K562 (cell line): ENCODE data around the gene KRT81. TPM values are rescaled to one million over a fixed set of nuclear protein-coding genes. Genes with fewer than 3 reads are reported as not detected.

Source experiments
- ATAC-seq: fragments of 200-7000 bp; cut with Tn5 transposase; 3 replicates; pipeline ENCODE4 v1.9.1; 2020; ENCODE audit warnings: moderate library complexity
- BruUV-seq: library from RNA; stranded (reverse); fragments of 400-500 nt; replicated peaks from 2 replicates; lab custom pipeline; 2021; lab: Mats Ljungman, UMichigan
- CTCF ChIA-PET: fragments of 300-600 bp; formaldehyde crosslinking; extraction: SDS; loops from one replicate; lab custom pipeline; 2021; ENCODE audit warnings: low intra/inter-chr PET ratio; lab: Yijun Ruan, JAX
- POLR2A ChIA-PET: fragments of 300-600, 350-650 bp; sonication (Branson Sonifier 250); formaldehyde crosslinking; extraction: SDS; loops from one replicate; lab custom pipeline; 2021; ENCODE audit warnings: antibody characterized with exemption, inconsistent platforms; lab: Yijun Ruan, JAX
- DNase-seq, 4 experiments: peaks; one replicate each; pipeline versions ENCODE4 v3.0.0 to v3.0.0-alpha.2; 2011 to 2018; ENCODE audit warnings: low spot score in 3 of 4, mixed read lengths in 3 of 4; ENCODE audit errors: extremely low read depth in 1 of 4
- FAIRE-seq: peaks from 2 replicates; lab custom pipeline; 2011; peaks lifted over from hg19 to GRCh38; lab: Jason Lieb, UNC
- H2AFZ ChIP-seq: 2 replicates; pipeline ENCODE4 v1.6.0; 2011; ENCODE audit warnings: low read depth, low read length, control low read depth, inconsistent platforms
- H3K27ac ChIP-seq: fragments of 200-600 bp; 3 replicates; pipeline ENCODE4 v1.8.0; 2011; ENCODE audit warnings: low read depth, mild to moderate bottlenecking, control low read depth, inconsistent platforms, low read length, moderate library complexity, mixed read lengths; ENCODE audit errors: extremely low read depth
- H3K27me3 ChIP-seq, 2 experiments: fragments of 300-600 bp in 1 of 2; 2 replicates in 1 of 2; 3 replicates in 1 of 2; pipeline versions ENCODE4 v1.6.0 to v1.8.0; 2011; ENCODE audit warnings: inconsistent platforms in 2 of 2, low read length in 2 of 2, mild to moderate bottlenecking in 1 of 2, mixed read lengths in 1 of 2, moderate library complexity in 1 of 2; ENCODE audit not compliant: control insufficient read depth in 2 of 2, insufficient read depth in 2 of 2
- H3K36me3 ChIP-seq: fragments of 300-600 bp; 3 replicates; pipeline ENCODE4 v1.8.0; 2011; ENCODE audit warnings: mild to moderate bottlenecking, low read length, inconsistent platforms; ENCODE audit not compliant: control insufficient read depth, insufficient read depth
- H3K4me1 ChIP-seq, 2 experiments: fragments of 200-600 bp in 1 of 2; replicated peaks in 1 of 2; 2 replicates in 1 of 2; 3 replicates in 1 of 2; pipeline versions ENCODE4 v1.5.1 to v1.8.0; 2011; ENCODE audit warnings: inconsistent platforms in 2 of 2, low read length in 2 of 2, mild to moderate bottlenecking in 1 of 2, mixed read lengths in 1 of 2, moderate library complexity in 1 of 2; ENCODE audit not compliant: control insufficient read depth in 2 of 2, insufficient read depth in 2 of 2
- H3K4me2 ChIP-seq: 2 replicates; pipeline ENCODE4 v1.6.1; 2011; ENCODE audit warnings: low read length, control low read depth, inconsistent platforms, mixed read lengths; ENCODE audit not compliant: insufficient read depth
- H3K4me3 ChIP-seq: fragments of 200-600 bp; sonication (generic), shearing (Covaris generic); 2 replicates; pipeline ENCODE4 v1.5.1; 2016; ENCODE audit warnings: control low read depth, inconsistent platforms
- H3K79me2 ChIP-seq: fragments of 200-600 bp; 3 replicates; pipeline ENCODE4 v1.8.0; 2011; ENCODE audit warnings: low read length, inconsistent platforms; ENCODE audit not compliant: control insufficient read depth, insufficient read depth
- H3K9ac ChIP-seq, 2 experiments: 2 replicates each; pipeline versions ENCODE4 v1.6.0 to v1.6.1; 2011; ENCODE audit warnings: low read depth in 2 of 2, low read length in 2 of 2, control low read depth in 1 of 2, inconsistent platforms in 1 of 2, mild to moderate bottlenecking in 1 of 2, mixed read lengths in 1 of 2; ENCODE audit not compliant: insufficient read depth in 1 of 2
- H3K9me1 ChIP-seq: one replicate; pipeline ENCODE4 v1.6.0; 2011; ENCODE audit warnings: inconsistent platforms, mild to moderate bottlenecking, low read length, moderate library complexity; ENCODE audit not compliant: control insufficient read depth, insufficient read depth
- H3K9me3 ChIP-seq: replicated peaks from 2 replicates; pipeline ENCODE4 v1.5.1; 2011; ENCODE audit warnings: low read depth, low read length, inconsistent platforms; ENCODE audit not compliant: control insufficient read depth, insufficient read depth
- H4K20me1 ChIP-seq: replicated peaks from 2 replicates; pipeline ENCODE4 v1.6.1; 2011; ENCODE audit warnings: low read length, inconsistent platforms, mixed read lengths; ENCODE audit not compliant: control insufficient read depth, insufficient read depth
- ETV1 ChIP-seq: fragments of 450-650 bp; conservative IDR thresholded peaks from 2 replicates; pipeline ENCODE4 v1.6.1; 2016; ENCODE audit warnings: missing genetic modification characterization, control low read depth, low read depth, missing compliant biosample characterization
- FOXP4 ChIP-seq: sonication (generic); formaldehyde crosslinking; IDR thresholded peaks from 2 replicates; pipeline ENCODE4 v1.8.0; 2022; ENCODE audit warnings: mild to moderate bottlenecking, missing genetic modification reagents, borderline replicate concordance
- HDAC6 ChIP-seq: IDR thresholded peaks from 2 replicates; pipeline ENCODE4 v1.6.1; 2012; ENCODE audit warnings: low read depth, mild to moderate bottlenecking, control low read depth, inconsistent platforms, low read length, moderate library complexity
- HIVEP1 ChIP-seq: fragments of 250-450 bp; sonication (Bioruptor Pico); IDR thresholded peaks from 2 replicates; pipeline ENCODE4 v1.4.0; 2020; ENCODE audit warnings: mild to moderate bottlenecking
- KDM5B ChIP-seq: fragments of 200-600 bp; sonication (generic); IDR thresholded peaks from 2 replicates; pipeline ENCODE4 v1.6.1; 2012; ENCODE audit warnings: low read depth, mild to moderate bottlenecking, moderate library complexity, low read length, control low read depth, inconsistent platforms; ENCODE audit not compliant: insufficient replicate concordance
- RBM22 ChIP-seq: fragments of 200-400 bp; formaldehyde crosslinking; IDR thresholded peaks from 2 replicates; pipeline ENCODE4 v1.6.1; 2018; ENCODE audit warnings: low read length, low read depth; ENCODE audit not compliant: poor library complexity, severe bottlenecking
- SRSF3 ChIP-seq: fragments of 200-400 bp; formaldehyde crosslinking; IDR thresholded peaks from 2 replicates; pipeline ENCODE4 v1.6.1; 2016; ENCODE audit warnings: mild to moderate bottlenecking, low read length, moderate library complexity; ENCODE audit not compliant: insufficient read depth
- XRCC3 ChIP-seq: fragments of 450-650 bp; IDR thresholded peaks from 2 replicates; pipeline ENCODE4 v1.6.1; 2017; ENCODE audit warnings: mild to moderate bottlenecking, moderate library complexity
- ZNF274 ChIP-seq: IDR thresholded peaks from 2 replicates; pipeline ENCODE4 v1.6.1; 2011; ENCODE audit warnings: low read depth, mild to moderate bottlenecking, low read length, moderate library complexity, borderline replicate concordance
- WGBS: fragments of 100-300 bp; shearing (Covaris generic); methylation state at CpG from one replicate; pipeline ENCODE4 v1.1.6; 2016; ENCODE audit warnings: low coverage, mixed read lengths; ENCODE audit not compliant: insufficient coverage; ENCODE audit errors: missing lambda C conversion rate; 5-methylcytosine and 5-hydroxymethylcytosine counted together
- in situ Hi-C: fragments of 300-500 bp; cut with MboI; formaldehyde crosslinking; loops from 4 replicates; pipeline ENCODE4 v1.15.0; 2018; ENCODE audit warnings: inconsistent platforms, mixed read lengths
- intact Hi-C: fragments of 100-400 bp; cut with micrococcal nuclease; formaldehyde crosslinking; loops from 2 replicates; pipeline ENCODE4 v1.14.2; 2022
- polyA plus RNA-seq, 8 experiments: library from polyadenylated mRNA; depleted of rRNA in 4 of 8; stranded (reverse) in 5 of 8; unstranded in 3 of 8; fragments of >200 nt; fragmentation: Nextera tagmentation in 2 of 8; fragmentation: Illumina TruSeq in 1 of 8; extraction: Ambion mirVana in 2 of 8; extraction: Trizol in 1 of 8; gene quantifications; 2 replicates each; pipeline versions ENCODE4 v1.2.1 to v1.2.3, GENCODE V29; 2011 to 2014; ENCODE audit warnings: inconsistent platforms in 1 of 8, missing spikeins in 1 of 8
- total RNA-seq, 7 experiments: library from RNA; depleted of rRNA in 6 of 7; stranded (reverse); fragments of >200 nt in 6 of 7; fragmentation: Illumina TruSeq in 2 of 7; extraction: Trizol in 2 of 7; gene quantifications; 2 replicates each; pipeline versions ENCODE4 v1.2.1 to v1.2.3, GENCODE V29; 2011 to 2021; ENCODE audit warnings: low replicate concordance in 1 of 7
- TF ChIP-seq, protein P1 (sequence below): fragments of 250-450 bp; sonication (Bioruptor Pico); IDR thresholded peaks from 2 replicates; pipeline ENCODE4 v1.4.0; 2020; ENCODE audit warnings: mild to moderate bottlenecking, moderate library complexity
- TF ChIP-seq, protein P2 (sequence below), 2 experiments: IDR thresholded peaks; 2 replicates each; pipeline ENCODE4 v1.6.1; 2012; ENCODE audit warnings: improper control_type of control experiment in 2 of 2, low read depth in 2 of 2, low read length in 2 of 2, borderline replicate concordance in 1 of 2
- TF ChIP-seq, protein P3 (sequence below): sonication (generic); formaldehyde crosslinking; IDR thresholded peaks from 2 replicates; pipeline ENCODE4 v1.8.1; 2023; ENCODE audit warnings: mild to moderate bottlenecking, missing genetic modification reagents

KRT81 gene
- total and polyA plus RNA-seq, 9 of the 15 experiments (the other 6 are each of a cell fraction or from before 2014, with no cell fraction given), result 0.27 TPM; not detected in 8

- H3K9me1 ChIP-seq, result no peaks in the 10 kb centered on the region
- H3K36me3 ChIP-seq, result no peaks in the 10 kb centered on the region
- no peak for ATAC-seq
- H3K9me3 ChIP-seq, result no peaks in the 10 kb centered on the region
- intact Hi-C loops (no loop called here), in situ Hi-C loops (no loop called here)
- no peak overlapping the region for H3K4me2 ChIP-seq
- FAIRE-seq, result no peak
- BruUV-seq, result no TSS peak
- no peak overlapping the region for H3K27ac ChIP-seq
- H3K9ac ChIP-seq, result no peak overlapping the region
- H3K79me2 ChIP-seq, result no peaks in the 10 kb centered on the region
- CTCF ChIA-PET, result no interaction called here
- H4K20me1 ChIP-seq, result 0 out of 2 replicates have a peak, but pooled peaks cover 4% of the 10 kb centered on the region
- POLR2A ChIA-PET, result no interaction called here
- 0% methylated on average over 1 of the region's 2 CpGs for WGBS
- no peak overlapping the region for H3K4me3 ChIP-seq
- no peak for DNase-seq
- peaks cover 0 to 5% of the 10 kb centered on the region in 2 experiments; a peak in 1 of 5 replicates for H3K4me1 ChIP-seq
- no peak overlapping the region for H2AFZ ChIP-seq
- H3K27me3 ChIP-seq, result peaks cover 27 to 66% of the 10 kb centered on the region in 2 experiments
- TF ChIP-seq KDM5B, result no peak
- TF ChIP-seq HDAC6, result no peak
- TF ChIP-seq, protein P1, sequence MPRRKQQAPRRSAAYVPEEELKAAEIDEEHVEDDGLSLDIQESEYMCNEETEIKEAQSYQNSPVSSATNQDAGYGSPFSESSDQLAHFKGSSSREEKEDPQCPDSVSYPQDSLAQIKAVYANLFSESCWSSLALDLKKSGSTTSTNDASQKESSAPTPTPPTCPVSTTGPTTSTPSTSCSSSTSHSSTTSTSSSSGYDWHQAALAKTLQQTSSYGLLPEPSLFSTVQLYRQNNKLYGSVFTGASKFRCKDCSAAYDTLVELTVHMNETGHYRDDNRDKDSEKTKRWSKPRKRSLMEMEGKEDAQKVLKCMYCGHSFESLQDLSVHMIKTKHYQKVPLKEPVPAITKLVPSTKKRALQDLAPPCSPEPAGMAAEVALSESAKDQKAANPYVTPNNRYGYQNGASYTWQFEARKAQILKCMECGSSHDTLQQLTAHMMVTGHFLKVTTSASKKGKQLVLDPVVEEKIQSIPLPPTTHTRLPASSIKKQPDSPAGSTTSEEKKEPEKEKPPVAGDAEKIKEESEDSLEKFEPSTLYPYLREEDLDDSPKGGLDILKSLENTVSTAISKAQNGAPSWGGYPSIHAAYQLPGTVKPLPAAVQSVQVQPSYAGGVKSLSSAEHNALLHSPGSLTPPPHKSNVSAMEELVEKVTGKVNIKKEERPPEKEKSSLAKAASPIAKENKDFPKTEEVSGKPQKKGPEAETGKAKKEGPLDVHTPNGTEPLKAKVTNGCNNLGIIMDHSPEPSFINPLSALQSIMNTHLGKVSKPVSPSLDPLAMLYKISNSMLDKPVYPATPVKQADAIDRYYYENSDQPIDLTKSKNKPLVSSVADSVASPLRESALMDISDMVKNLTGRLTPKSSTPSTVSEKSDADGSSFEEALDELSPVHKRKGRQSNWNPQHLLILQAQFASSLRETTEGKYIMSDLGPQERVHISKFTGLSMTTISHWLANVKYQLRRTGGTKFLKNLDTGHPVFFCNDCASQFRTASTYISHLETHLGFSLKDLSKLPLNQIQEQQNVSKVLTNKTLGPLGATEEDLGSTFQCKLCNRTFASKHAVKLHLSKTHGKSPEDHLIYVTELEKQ (CRISPR knock-in tag), result no peak
- no peak for TF ChIP-seq XRCC3
- TF ChIP-seq FOXP4 (CRISPR knock-in tag), result no peak
- no peak for TF ChIP-seq ETV1 (tag)
- TF ChIP-seq ZNF274, result no peak
- TF ChIP-seq, protein P2, sequence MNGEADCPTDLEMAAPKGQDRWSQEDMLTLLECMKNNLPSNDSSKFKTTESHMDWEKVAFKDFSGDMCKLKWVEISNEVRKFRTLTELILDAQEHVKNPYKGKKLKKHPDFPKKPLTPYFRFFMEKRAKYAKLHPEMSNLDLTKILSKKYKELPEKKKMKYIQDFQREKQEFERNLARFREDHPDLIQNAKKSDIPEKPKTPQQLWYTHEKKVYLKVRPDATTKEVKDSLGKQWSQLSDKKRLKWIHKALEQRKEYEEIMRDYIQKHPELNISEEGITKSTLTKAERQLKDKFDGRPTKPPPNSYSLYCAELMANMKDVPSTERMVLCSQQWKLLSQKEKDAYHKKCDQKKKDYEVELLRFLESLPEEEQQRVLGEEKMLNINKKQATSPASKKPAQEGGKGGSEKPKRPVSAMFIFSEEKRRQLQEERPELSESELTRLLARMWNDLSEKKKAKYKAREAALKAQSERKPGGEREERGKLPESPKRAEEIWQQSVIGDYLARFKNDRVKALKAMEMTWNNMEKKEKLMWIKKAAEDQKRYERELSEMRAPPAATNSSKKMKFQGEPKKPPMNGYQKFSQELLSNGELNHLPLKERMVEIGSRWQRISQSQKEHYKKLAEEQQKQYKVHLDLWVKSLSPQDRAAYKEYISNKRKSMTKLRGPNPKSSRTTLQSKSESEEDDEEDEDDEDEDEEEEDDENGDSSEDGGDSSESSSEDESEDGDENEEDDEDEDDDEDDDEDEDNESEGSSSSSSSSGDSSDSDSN (IDR thresholded peaks at IDR 0.05; ENCODE audit: borderline replicate concordance in 1 of 2, low read depth in 2 of 2, low read length in 2 of 2), result no peak
- TF ChIP-seq, protein P3, sequence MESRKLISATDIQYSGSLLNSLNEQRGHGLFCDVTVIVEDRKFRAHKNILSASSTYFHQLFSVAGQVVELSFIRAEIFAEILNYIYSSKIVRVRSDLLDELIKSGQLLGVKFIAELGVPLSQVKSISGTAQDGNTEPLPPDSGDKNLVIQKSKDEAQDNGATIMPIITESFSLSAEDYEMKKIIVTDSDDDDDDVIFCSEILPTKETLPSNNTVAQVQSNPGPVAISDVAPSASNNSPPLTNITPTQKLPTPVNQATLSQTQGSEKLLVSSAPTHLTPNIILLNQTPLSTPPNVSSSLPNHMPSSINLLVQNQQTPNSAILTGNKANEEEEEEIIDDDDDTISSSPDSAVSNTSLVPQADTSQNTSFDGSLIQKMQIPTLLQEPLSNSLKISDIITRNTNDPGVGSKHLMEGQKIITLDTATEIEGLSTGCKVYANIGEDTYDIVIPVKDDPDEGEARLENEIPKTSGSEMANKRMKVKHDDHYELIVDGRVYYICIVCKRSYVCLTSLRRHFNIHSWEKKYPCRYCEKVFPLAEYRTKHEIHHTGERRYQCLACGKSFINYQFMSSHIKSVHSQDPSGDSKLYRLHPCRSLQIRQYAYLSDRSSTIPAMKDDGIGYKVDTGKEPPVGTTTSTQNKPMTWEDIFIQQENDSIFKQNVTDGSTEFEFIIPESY (CRISPR knock-in tag), result no peak
- TF ChIP-seq RBM22, result no peak
- no peak for TF ChIP-seq SRSF3
- TF ChIP-seq HIVEP1, result no peak
Observed at GRCh38 chr12:52256584-52256935, 34.8 kb downstream of the KRT81 start.
